OCI-LY7 (cell line): ENCODE measurements around the gene MC3R. TPM values are rescaled to one million over a fixed set of nuclear protein-coding genes. Genes with fewer than 3 reads are reported as not detected.

Experiments used
- BruUV-seq: library from RNA; stranded (reverse); fragments of 400-500 nt; replicated peaks from 2 replicates; lab custom pipeline; 2021; lab: Mats Ljungman, UMichigan
- CTCF ChIA-PET: fragments of 300-600 bp; sonication (Branson Sonifier 250); formaldehyde crosslinking; loops from one replicate; lab custom pipeline; 2022; ENCODE audit warnings: antibody characterized with exemption; ENCODE audit not compliant: unreplicated experiment; lab: Charles Lee
- POLR2A ChIA-PET: fragments of 300-600 bp; sonication (Branson Sonifier 250); formaldehyde crosslinking; loops from one replicate; lab custom pipeline; 2022; ENCODE audit warnings: antibody characterized with exemption; lab: Charles Lee
- DNase-seq: peaks from one replicate; pipeline ENCODE4 v3.0.0-alpha.2; 2015; ENCODE audit warnings: low spot score
- H2AFZ ChIP-seq: fragments of 200-600 bp; sonication (generic), shearing (Covaris generic); 2 replicates; pipeline ENCODE4 v1.6.1; 2014; ENCODE audit warnings: mild to moderate bottlenecking, antibody characterized with exemption, low read length, moderate library complexity
- H3K27ac ChIP-seq: fragments of 200-600 bp; sonication (generic); 2 replicates; pipeline ENCODE4 v1.5.1; 2014; ENCODE audit warnings: mixed run types, low read depth, mild to moderate bottlenecking, moderate library complexity, low read length, inconsistent platforms; ENCODE audit not compliant: poor library complexity, severe bottlenecking
- H3K36me3 ChIP-seq: fragments of 200-600 bp; sonication (generic); 2 replicates; pipeline ENCODE4 v1.6.1; 2014; ENCODE audit warnings: mild to moderate bottlenecking, antibody characterized with exemption, low read length, moderate library complexity, mixed read lengths; ENCODE audit not compliant: insufficient read depth
- H3K4me1 ChIP-seq: fragments of 200-600 bp; sonication (generic); 2 replicates; pipeline ENCODE4 v1.5.1; 2014; ENCODE audit warnings: mild to moderate bottlenecking, low read length; ENCODE audit not compliant: insufficient read depth, poor library complexity, severe bottlenecking
- H3K4me2 ChIP-seq: fragments of 200-600 bp; sonication (generic); 2 replicates; pipeline ENCODE4 v1.6.1; 2014; ENCODE audit warnings: mild to moderate bottlenecking, low read length
- H3K4me3 ChIP-seq: fragments of 200-600 bp; sonication (generic); 2 replicates; pipeline ENCODE4 v1.5.1; 2014; ENCODE audit warnings: mild to moderate bottlenecking, low read depth, low read length; ENCODE audit not compliant: poor library complexity, severe bottlenecking
- H3K79me2 ChIP-seq: fragments of 200-600 bp; sonication (generic); 2 replicates; pipeline ENCODE4 v1.6.1; 2016; ENCODE audit warnings: low read depth, mild to moderate bottlenecking, low read length, moderate library complexity, mixed read lengths; ENCODE audit not compliant: insufficient read depth
- H3K9me2 ChIP-seq: fragments of 200-600 bp; sonication (generic); 2 replicates; pipeline ENCODE4 v1.6.1; 2016; ENCODE audit warnings: mild to moderate bottlenecking, low read length, mixed read lengths; ENCODE audit not compliant: insufficient read depth
- H3K9me3 ChIP-seq: fragments of 200-600 bp; sonication (generic); 2 replicates; pipeline ENCODE4 v1.6.1; 2014; ENCODE audit warnings: mild to moderate bottlenecking, mixed run types, low read length, mixed read lengths
- H4K20me1 ChIP-seq: fragments of 200-600 bp; sonication (generic); 2 replicates; pipeline ENCODE4 v1.6.1; 2014; ENCODE audit warnings: mild to moderate bottlenecking, antibody characterized with exemption, low read length, moderate library complexity, mixed read lengths; ENCODE audit not compliant: insufficient read depth
- EZH2phosphoT487 ChIP-seq: fragments of 200-600 bp; sonication (generic); IDR thresholded peaks from 2 replicates; pipeline ENCODE4 v1.6.1; 2018; ENCODE audit warnings: low read depth, borderline replicate concordance, mild to moderate bottlenecking, mixed run types, antibody characterized with exemption, low read length, moderate library complexity, mixed read lengths
- intact Hi-C: fragments of 100-400 bp; cut with micrococcal nuclease; formaldehyde crosslinking; loops from one replicate; pipeline ENCODE4 v1.10.0; 2022; ENCODE audit not compliant: unreplicated experiment
- total RNA-seq, 2 experiments: library from RNA; depleted of rRNA in 1 of 2; stranded (reverse); fragments of >200 nt in 1 of 2; shearing (Covaris generic) in 1 of 2; gene quantifications; 2 replicates each; pipeline ENCODE4 v1.2.3, GENCODE V29; 2014 to 2022
- TF ChIP-seq, protein P1 (sequence below): fragments of 200-600 bp; sonication (generic); conservative IDR thresholded peaks from 2 replicates; pipeline ENCODE4 v1.5.1; 2014; ENCODE audit warnings: mild to moderate bottlenecking, antibody characterized with exemption, low read length, moderate library complexity, mixed read lengths

The MC3R gene
- total RNA-seq, 2 experiments from 2014 or later: not detected

DNA sequence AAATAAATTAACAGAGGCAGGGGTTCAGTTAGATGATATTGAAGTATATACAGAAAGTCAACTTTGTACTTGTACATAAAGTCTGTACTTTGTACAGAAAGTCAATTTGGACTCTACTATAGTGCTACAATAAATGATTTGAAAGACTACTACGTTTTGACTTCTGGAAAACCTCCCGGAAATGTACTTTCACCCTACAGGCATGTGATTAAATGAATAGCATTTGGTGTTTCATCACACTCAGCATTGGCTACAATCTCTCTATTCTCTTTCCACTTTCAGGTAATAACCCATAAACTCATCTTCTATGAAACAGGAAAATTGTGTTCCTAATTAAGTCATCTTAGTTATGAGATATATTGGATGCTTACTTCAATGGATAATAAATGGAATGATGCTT lies 25.6 kb upstream of the MC3R start:
- H3K4me1 ChIP-seq: no peaks in the 10 kb centered on the region
- no TSS peak for BruUV-seq
- H3K4me3 ChIP-seq: no peak overlapping the region
- H3K79me2 ChIP-seq: no peaks in the 10 kb centered on the region
- CTCF ChIA-PET: no interaction called here
- H3K36me3 ChIP-seq: no peaks in the 10 kb centered on the region
- no peaks in the 10 kb centered on the region for H3K9me2 ChIP-seq
- POLR2A ChIA-PET: no interaction called here
- H4K20me1 ChIP-seq: no peaks in the 10 kb centered on the region
- intact Hi-C loops: no loop called here
- no peak overlapping the region for H2AFZ ChIP-seq
- TF ChIP-seq EZH2phosphoT487: no peak
- TF ChIP-seq, protein P1, sequence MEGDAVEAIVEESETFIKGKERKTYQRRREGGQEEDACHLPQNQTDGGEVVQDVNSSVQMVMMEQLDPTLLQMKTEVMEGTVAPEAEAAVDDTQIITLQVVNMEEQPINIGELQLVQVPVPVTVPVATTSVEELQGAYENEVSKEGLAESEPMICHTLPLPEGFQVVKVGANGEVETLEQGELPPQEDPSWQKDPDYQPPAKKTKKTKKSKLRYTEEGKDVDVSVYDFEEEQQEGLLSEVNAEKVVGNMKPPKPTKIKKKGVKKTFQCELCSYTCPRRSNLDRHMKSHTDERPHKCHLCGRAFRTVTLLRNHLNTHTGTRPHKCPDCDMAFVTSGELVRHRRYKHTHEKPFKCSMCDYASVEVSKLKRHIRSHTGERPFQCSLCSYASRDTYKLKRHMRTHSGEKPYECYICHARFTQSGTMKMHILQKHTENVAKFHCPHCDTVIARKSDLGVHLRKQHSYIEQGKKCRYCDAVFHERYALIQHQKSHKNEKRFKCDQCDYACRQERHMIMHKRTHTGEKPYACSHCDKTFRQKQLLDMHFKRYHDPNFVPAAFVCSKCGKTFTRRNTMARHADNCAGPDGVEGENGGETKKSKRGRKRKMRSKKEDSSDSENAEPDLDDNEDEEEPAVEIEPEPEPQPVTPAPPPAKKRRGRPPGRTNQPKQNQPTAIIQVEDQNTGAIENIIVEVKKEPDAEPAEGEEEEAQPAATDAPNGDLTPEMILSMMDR: no peak
- DNase-seq: no peak
- no peak overlapping the region for H3K27ac ChIP-seq
- no peaks in the 10 kb centered on the region for H3K9me3 ChIP-seq
- no peak overlapping the region for H3K4me2 ChIP-seq

DNA sequence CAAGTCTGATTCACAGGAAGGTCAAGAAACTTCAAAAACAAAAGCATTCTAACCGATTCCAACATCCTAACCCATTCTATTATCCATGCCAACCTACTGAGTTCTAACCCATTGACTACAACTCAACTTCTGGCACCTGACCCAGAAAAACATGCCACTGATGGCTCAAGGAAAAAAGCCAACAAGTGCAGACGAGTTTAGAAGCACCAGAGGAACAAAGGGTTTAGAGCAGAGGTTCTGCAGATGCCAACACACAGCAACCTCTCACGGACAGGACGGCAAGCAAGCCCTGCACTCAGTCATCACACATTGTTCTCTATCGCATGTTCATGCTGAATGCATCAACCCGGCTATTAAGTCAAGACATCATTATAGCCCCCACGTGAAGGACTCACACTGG lies 25.2 kb upstream of the MC3R start:
- H3K9me3 ChIP-seq: no peaks in the 10 kb centered on the region
- no peaks in the 10 kb centered on the region for H4K20me1 ChIP-seq
- no peaks in the 10 kb centered on the region for H3K79me2 ChIP-seq
- H3K4me1 ChIP-seq: no peaks in the 10 kb centered on the region
- no peaks in the 10 kb centered on the region for H3K9me2 ChIP-seq
- no TSS peak for BruUV-seq
- intact Hi-C loops: no loop called here
- no peaks in the 10 kb centered on the region for H3K36me3 ChIP-seq
- POLR2A ChIA-PET: no interaction called here
- H3K4me2 ChIP-seq: no peak overlapping the region
- no peak overlapping the region for H3K4me3 ChIP-seq
- DNase-seq: no peak
- TF ChIP-seq, protein P1: no peak
- TF ChIP-seq EZH2phosphoT487: no peak
- CTCF ChIA-PET: no interaction called here
- H3K27ac ChIP-seq: no peak overlapping the region
- no peak overlapping the region for H2AFZ ChIP-seq

DNA sequence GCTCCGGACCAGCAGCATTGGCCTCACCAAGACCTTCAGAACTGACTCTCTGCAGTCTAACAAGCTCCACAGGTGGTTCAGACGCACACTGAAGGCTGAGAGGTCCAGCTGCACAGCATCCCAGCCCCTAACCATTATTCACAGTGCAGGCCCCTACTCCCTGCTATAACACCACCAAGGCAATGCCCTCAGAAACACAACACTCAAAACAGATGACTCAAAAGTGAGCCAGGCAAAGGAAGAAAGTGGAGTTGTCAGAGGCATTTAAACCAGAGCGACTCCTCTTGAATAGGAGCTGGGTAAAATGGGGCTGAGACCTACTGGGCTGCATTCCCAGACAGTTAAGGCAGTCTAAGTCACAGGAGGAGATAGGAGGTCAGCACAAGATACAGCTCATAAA lies 20.5 kb upstream of the MC3R start:
- Histone ChIP-seq H3K9me3 (no peaks in the 10 kb centered on the region), H3K4me1 (no peaks in the 10 kb centered on the region), H3K36me3 (no peaks in the 10 kb centered on the region), H3K27ac (no peak overlapping the region), H3K9me2 (no peaks in the 10 kb centered on the region), H3K4me3 (no peak overlapping the region), H3K79me2 (no peaks in the 10 kb centered on the region), H3K4me2 (no peak overlapping the region), H2AFZ (no peak overlapping the region), H4K20me1 (no peaks in the 10 kb centered on the region)
- no peak for TF ChIP-seq EZH2phosphoT487
- TF ChIP-seq, protein P1: no peak
- BruUV-seq: no TSS peak
- intact Hi-C loops: no loop called here
- CTCF ChIA-PET: no interaction called here
- POLR2A ChIA-PET: no interaction called here
- no peak for DNase-seq
